IMR-90 (cell line): ENCODE results near the gene SPATA33. TPM values are rescaled to one million over a fixed set of nuclear protein-coding genes. Genes with fewer than 3 reads are reported as not detected.

Experiments
- ATAC-seq: fragments of 200-7000 bp; cut with Tn5 transposase; 2 replicates; pipeline ENCODE4 v1.9.1; 2020; ENCODE audit warnings: low read depth, mild to moderate bottlenecking, moderate library complexity
- BruUV-seq: library from RNA; stranded (reverse); fragments of 400-500 nt; replicated peaks from 2 replicates; lab custom pipeline; 2021; lab: Mats Ljungman, UMichigan
- CTCF ChIA-PET: fragments of 300-600 bp; formaldehyde crosslinking; extraction: SDS; loops from one replicate; lab custom pipeline; 2021; ENCODE audit warnings: antibody characterized with exemption; lab: Yijun Ruan, JAX
- POLR2A ChIA-PET: fragments of 300-600 bp; sonication (Branson Sonifier 250); formaldehyde crosslinking; loops from one replicate; lab custom pipeline; 2022; ENCODE audit warnings: antibody characterized with exemption; ENCODE audit not compliant: unreplicated experiment; lab: Charles Lee
- DNase-seq: peaks from one replicate; pipeline ENCODE4 v3.0.0; 2013
- H2AFZ ChIP-seq: replicated peaks from 2 replicates; pipeline ENCODE3; 2013; ENCODE audit warnings: low read length, mild to moderate bottlenecking; ENCODE audit not compliant: poor library complexity
- H2AK5ac ChIP-seq: 2 replicates; pipeline ENCODE4 v1.6.1; 2013; ENCODE audit warnings: low read depth, low read length, inconsistent platforms
- H2AK9ac ChIP-seq: replicated peaks from 2 replicates; pipeline ENCODE3; 2013; ENCODE audit warnings: mild to moderate bottlenecking, low read depth, low read length, moderate library complexity; ENCODE audit not compliant: poor library complexity
- H2BK120ac ChIP-seq: 2 replicates; pipeline ENCODE4 v1.6.1; 2013; ENCODE audit warnings: low read depth, low read length, inconsistent platforms
- H2BK15ac ChIP-seq: 3 replicates; pipeline ENCODE4 v1.6.1; 2013; ENCODE audit warnings: low read depth, low read length, inconsistent platforms
- H2BK20ac ChIP-seq: 2 replicates; pipeline ENCODE4 v1.6.1; 2013; ENCODE audit warnings: low read depth, mild to moderate bottlenecking, inconsistent platforms, low read length, moderate library complexity
- H2BK5ac ChIP-seq: 2 replicates; pipeline ENCODE4 v1.6.1; 2013; ENCODE audit warnings: mild to moderate bottlenecking, low read depth, low read length, inconsistent platforms; ENCODE audit not compliant: poor library complexity, severe bottlenecking
- H3K14ac ChIP-seq: replicated peaks from 2 replicates; pipeline ENCODE4 v1.6.1; 2013; ENCODE audit warnings: low read depth, low read length, inconsistent platforms
- H3K18ac ChIP-seq: 2 replicates; pipeline ENCODE4 v1.6.1; 2013; ENCODE audit warnings: low read depth, low read length, control low read depth
- H3K23ac ChIP-seq: 2 replicates; pipeline ENCODE4 v1.6.1; 2013; ENCODE audit warnings: low read depth, low read length, inconsistent platforms
- H3K27ac ChIP-seq: 2 replicates; pipeline ENCODE4 v1.5.1; 2013; ENCODE audit warnings: mild to moderate bottlenecking, control low read depth, low read length; ENCODE audit not compliant: insufficient read depth
- H3K27me3 ChIP-seq: 2 replicates; pipeline ENCODE4 v1.6.1; 2013; ENCODE audit warnings: low read length; ENCODE audit not compliant: control insufficient read depth, insufficient read depth
- H3K36me3 ChIP-seq: 2 replicates; pipeline ENCODE4 v1.6.1; 2013; ENCODE audit warnings: low read length, mixed read lengths; ENCODE audit not compliant: control insufficient read depth, insufficient read depth
- H3K4ac ChIP-seq: 2 replicates; pipeline ENCODE4 v1.6.1; 2013; ENCODE audit warnings: low read depth, low read length, inconsistent platforms
- H3K4me1 ChIP-seq: 2 replicates; pipeline ENCODE4 v1.6.1; 2013; ENCODE audit warnings: low read length, mixed read lengths; ENCODE audit not compliant: control insufficient read depth, insufficient read depth
- H3K4me2 ChIP-seq: 2 replicates; pipeline ENCODE4 v1.6.1; 2013; ENCODE audit warnings: low read depth, mild to moderate bottlenecking, control low read depth, low read length, moderate library complexity
- H3K4me3 ChIP-seq: 2 replicates; pipeline ENCODE4 v1.5.1; 2013; ENCODE audit warnings: low read depth, mild to moderate bottlenecking, control low read depth, low read length, moderate library complexity; ENCODE audit not compliant: insufficient read depth
- H3K56ac ChIP-seq: 2 replicates; pipeline ENCODE4 v1.6.1; 2013; ENCODE audit warnings: low read length, inconsistent platforms; ENCODE audit not compliant: insufficient read depth; ENCODE audit errors: extremely low read depth
- H3K79me1 ChIP-seq, 2 experiments: 2 replicates each; pipeline ENCODE4 v1.6.1; 2013; ENCODE audit warnings: low read length in 2 of 2, inconsistent platforms in 1 of 2, low read depth in 1 of 2
- H3K9ac ChIP-seq: 2 replicates; pipeline ENCODE4 v1.6.1; 2013; ENCODE audit warnings: low read depth, low read length, control low read depth
- H3K9me1 ChIP-seq: 2 replicates; pipeline ENCODE4 v1.6.1; 2013; ENCODE audit warnings: low read length, inconsistent platforms; ENCODE audit not compliant: insufficient read depth
- H3K9me3 ChIP-seq: 2 replicates; pipeline ENCODE4 v1.6.1; 2013; ENCODE audit warnings: low read length; ENCODE audit not compliant: control insufficient read depth, insufficient read depth
- H4K20me1 ChIP-seq: 2 replicates; pipeline ENCODE4 v1.6.1; 2013; ENCODE audit warnings: low read length, inconsistent platforms; ENCODE audit not compliant: insufficient read depth
- H4K5ac ChIP-seq: 2 replicates; pipeline ENCODE4 v1.6.1; 2013; ENCODE audit warnings: mild to moderate bottlenecking, low read depth, low read length, control low read depth
- H4K8ac ChIP-seq, 2 experiments: 2 replicates each; pipeline ENCODE4 v1.6.1; 2013; ENCODE audit warnings: low read depth in 2 of 2, low read length in 2 of 2, control low read depth in 1 of 2, inconsistent platforms in 1 of 2
- H4K91ac ChIP-seq: 2 replicates; pipeline ENCODE4 v1.6.1; 2013; ENCODE audit warnings: low read depth, low read length, inconsistent platforms; ENCODE audit not compliant: insufficient read depth
- CHD1 ChIP-seq: IDR thresholded peaks from 2 replicates; pipeline ENCODE4 v1.6.1; 2012; ENCODE audit warnings: low read depth, low read length, improper control_type of control experiment
- MAZ ChIP-seq: IDR thresholded peaks from 2 replicates; pipeline ENCODE4 v1.6.1; 2012; ENCODE audit warnings: low read depth, mild to moderate bottlenecking, low read length, improper control_type of control experiment, moderate library complexity, borderline replicate concordance
- WGBS, 2 experiments: methylation state at CpG; one replicate each; pipeline versions ENCODE4 v1.1.5 to v1.1.7; 2013; ENCODE audit warnings: missing lambda C conversion rate in 2 of 2; ENCODE audit not compliant: insufficient read length in 1 of 2; ENCODE audit errors: extremely low coverage in 2 of 2; 5-methylcytosine and 5-hydroxymethylcytosine counted together
- dilution Hi-C: fragments of 300-500 bp; cut with HindIII; formaldehyde crosslinking; loops from one replicate; pipeline ENCODE4 v1.14.3; 2018; ENCODE audit warnings: low sequenced_read_pairs; ENCODE audit not compliant: unreplicated experiment
- in situ Hi-C: fragments of 300-500 bp; cut with MboI; formaldehyde crosslinking; loops from 3 replicates; pipeline ENCODE4 v1.14.3; 2019; ENCODE audit warnings: low sequenced_read_pairs, inconsistent platforms, mixed read lengths
- intact Hi-C: fragments of 100-400 bp; cut with micrococcal nuclease; formaldehyde crosslinking; loops from 2 replicates; pipeline ENCODE4 v1.10.0; 2022
- polyA plus RNA-seq, 3 experiments: library from polyadenylated mRNA; depleted of rRNA; stranded (reverse); fragments of >200 nt; gene quantifications; 2 replicates each; pipeline ENCODE4 v1.2.3, GENCODE V29; 2012; ENCODE audit warnings: low replicate concordance in 1 of 3
- total RNA-seq: library from RNA; depleted of rRNA; stranded (reverse); fragments of >200 nt; gene quantifications from 2 replicates; pipeline ENCODE4 v1.2.3, GENCODE V29; 2012
- TF ChIP-seq, protein P1 (sequence below): fragments of 150-350 bp; IDR thresholded peaks from 2 replicates; pipeline ENCODE4 v1.6.1; 2016; ENCODE audit warnings: low read depth, mild to moderate bottlenecking, low read length, moderate library complexity, borderline replicate concordance
- TF ChIP-seq, protein P2 (sequence below): conservative IDR thresholded peaks from 2 replicates; pipeline ENCODE4 v1.5.1; 2012; ENCODE audit warnings: mild to moderate bottlenecking, low read depth, low read length, improper control_type of control experiment
- TF ChIP-seq, protein P3 (sequence below): fragments of 150-350 bp; IDR thresholded peaks from 2 replicates; pipeline ENCODE4 v1.6.1; 2017; ENCODE audit warnings: mild to moderate bottlenecking, antibody characterized with exemption, low read length, low read depth

Gene SPATA33
- total and polyA plus RNA-seq, 2 of the 4 experiments (the other 2 are of a cell fraction) = 0.90 to 3.4 TPM

DNA sequence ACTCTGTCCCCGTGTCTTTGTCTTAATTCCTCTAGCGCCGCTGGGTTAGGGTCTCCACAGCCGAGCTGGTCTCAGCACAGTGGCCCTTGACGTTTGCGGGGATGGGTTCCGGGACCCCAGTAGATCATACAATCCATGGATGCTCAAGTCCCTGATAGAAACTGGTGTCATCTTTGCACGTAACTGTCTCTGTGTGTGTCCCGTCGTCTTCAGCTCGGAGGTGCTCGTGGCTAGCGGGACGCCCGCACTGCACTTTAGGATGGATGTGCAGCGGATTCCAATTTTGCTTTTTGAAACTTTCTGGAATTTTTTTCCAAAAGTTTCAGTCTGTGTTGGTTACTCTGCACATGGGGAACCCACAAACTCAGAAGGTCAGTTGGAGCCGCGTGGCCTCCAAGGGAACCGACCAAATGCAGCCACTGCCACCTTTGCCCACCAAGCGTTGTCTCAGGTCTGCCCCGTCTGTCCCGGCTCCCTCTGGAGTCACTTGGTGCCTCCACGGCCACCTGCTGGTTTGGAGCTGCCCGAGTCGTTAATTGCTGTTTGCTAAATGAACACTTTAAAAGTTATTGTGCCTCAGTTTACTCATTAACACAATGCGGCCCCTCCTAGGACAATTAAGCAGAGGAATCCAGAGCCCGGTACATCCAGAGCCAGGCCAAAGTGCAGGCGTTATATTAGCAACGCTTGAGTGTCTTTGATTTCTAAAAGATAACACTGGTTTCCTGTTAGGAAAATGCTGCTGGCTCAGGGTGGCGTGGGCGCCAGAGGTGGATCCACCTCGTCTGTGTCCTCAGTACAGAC lies 49.5 kb upstream of the SPATA33 start (continued):
- TF ChIP-seq MAZ = no peak

DNA sequence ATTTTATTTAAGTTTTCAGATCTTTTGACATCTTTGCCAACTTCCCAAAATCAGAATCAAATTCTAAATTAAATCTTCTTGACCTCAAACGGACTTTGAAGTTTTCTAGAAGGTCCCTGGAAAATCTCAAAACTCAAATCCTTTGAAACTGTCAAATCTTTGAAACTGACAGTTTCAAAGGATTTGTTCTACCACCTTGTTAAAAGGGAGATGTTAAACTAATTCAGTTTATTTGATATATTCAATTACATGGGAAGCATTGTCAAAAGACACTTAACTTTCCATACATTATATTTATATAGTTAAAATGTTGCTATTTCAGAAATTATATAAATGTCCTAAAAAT lies 47.6 kb upstream of the SPATA33 start:
- no CpG with 5 or more reads among the region's 1 CpG for WGBS, 2 experiments
- CTCF ChIA-PET = no interaction called here

More for the DNA sequence above, 47.6 kb upstream of the SPATA33 start:
- Histone ChIP-seq H2BK15ac (no peak overlapping the region), H3K4me2 (no peak overlapping the region), H2BK120ac (no peak overlapping the region), H4K8ac (no peak overlapping the region), H3K56ac (no peak overlapping the region), H3K27me3 (peaks cover 6% of the 10 kb centered on the region; the same call in 1 of the 2 replicates), H3K23ac (no peak overlapping the region), H3K79me1 (no peaks in the 10 kb centered on the region), H3K4me3 (no peak overlapping the region), H4K20me1 (peaks cover 6% of the 10 kb centered on the region; the same call in 1 of the 2 replicates), H3K9me1 (0 out of 2 replicates have a peak, but pooled peaks cover 3% of the 10 kb centered on the region), H3K9me3 (no peaks in the 10 kb centered on the region), H3K18ac (no peak overlapping the region), H4K91ac (no peak overlapping the region), H3K36me3 (no peaks in the 10 kb centered on the region), H3K14ac (no peak overlapping the region), H4K5ac (no peak overlapping the region), H2AK9ac (no peak overlapping the region), H3K27ac (no peak overlapping the region), H3K4ac (no peak overlapping the region), H3K4me1 (no peaks in the 10 kb centered on the region), H3K9ac (no peak overlapping the region), H2BK20ac (no peak overlapping the region), H2BK5ac (no peak overlapping the region), H2AFZ (no peak overlapping the region), H2AK5ac (no peak overlapping the region)
- in situ Hi-C loops = no loop called here
- TF ChIP-seq, protein P1, sequence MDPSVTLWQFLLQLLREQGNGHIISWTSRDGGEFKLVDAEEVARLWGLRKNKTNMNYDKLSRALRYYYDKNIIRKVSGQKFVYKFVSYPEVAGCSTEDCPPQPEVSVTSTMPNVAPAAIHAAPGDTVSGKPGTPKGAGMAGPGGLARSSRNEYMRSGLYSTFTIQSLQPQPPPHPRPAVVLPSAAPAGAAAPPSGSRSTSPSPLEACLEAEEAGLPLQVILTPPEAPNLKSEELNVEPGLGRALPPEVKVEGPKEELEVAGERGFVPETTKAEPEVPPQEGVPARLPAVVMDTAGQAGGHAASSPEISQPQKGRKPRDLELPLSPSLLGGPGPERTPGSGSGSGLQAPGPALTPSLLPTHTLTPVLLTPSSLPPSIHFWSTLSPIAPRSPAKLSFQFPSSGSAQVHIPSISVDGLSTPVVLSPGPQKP = no peak
- TF ChIP-seq CHD1 = no peak
- TF ChIP-seq, protein P2, sequence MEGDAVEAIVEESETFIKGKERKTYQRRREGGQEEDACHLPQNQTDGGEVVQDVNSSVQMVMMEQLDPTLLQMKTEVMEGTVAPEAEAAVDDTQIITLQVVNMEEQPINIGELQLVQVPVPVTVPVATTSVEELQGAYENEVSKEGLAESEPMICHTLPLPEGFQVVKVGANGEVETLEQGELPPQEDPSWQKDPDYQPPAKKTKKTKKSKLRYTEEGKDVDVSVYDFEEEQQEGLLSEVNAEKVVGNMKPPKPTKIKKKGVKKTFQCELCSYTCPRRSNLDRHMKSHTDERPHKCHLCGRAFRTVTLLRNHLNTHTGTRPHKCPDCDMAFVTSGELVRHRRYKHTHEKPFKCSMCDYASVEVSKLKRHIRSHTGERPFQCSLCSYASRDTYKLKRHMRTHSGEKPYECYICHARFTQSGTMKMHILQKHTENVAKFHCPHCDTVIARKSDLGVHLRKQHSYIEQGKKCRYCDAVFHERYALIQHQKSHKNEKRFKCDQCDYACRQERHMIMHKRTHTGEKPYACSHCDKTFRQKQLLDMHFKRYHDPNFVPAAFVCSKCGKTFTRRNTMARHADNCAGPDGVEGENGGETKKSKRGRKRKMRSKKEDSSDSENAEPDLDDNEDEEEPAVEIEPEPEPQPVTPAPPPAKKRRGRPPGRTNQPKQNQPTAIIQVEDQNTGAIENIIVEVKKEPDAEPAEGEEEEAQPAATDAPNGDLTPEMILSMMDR = no peak
- TF ChIP-seq, protein P3, sequence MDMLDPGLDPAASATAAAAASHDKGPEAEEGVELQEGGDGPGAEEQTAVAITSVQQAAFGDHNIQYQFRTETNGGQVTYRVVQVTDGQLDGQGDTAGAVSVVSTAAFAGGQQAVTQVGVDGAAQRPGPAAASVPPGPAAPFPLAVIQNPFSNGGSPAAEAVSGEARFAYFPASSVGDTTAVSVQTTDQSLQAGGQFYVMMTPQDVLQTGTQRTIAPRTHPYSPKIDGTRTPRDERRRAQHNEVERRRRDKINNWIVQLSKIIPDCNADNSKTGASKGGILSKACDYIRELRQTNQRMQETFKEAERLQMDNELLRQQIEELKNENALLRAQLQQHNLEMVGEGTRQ = no peak
- POLR2A ChIA-PET = interaction anchor here (1.2 kb wide), 1 partner anchor 46 kb away, joined by 3 read pairs; no protein-coding TSS in a partner anchor
- DNase-seq = no peak
- no peak for ATAC-seq
- no TSS peak for BruUV-seq
- dilution Hi-C loops = no loop called here
- intact Hi-C loops = no loop called here
